Stimulated activated CD4-positive, alpha-beta T cell treated with anti-CD3 and anti-CD28 coated beads, Interleukin-4, amount 100 ng/mL, for 24 hours (primary cell): Measurements from ENCODE around the gene APOA1.

Experiments
- DNase-seq: peaks from one replicate; pipeline ENCODE4 v3.0.0-alpha.2; 2020

The APOA1 gene

GRCh38 chr11:116837231-116838091, at the start of gene APOA1:
Gene APOA1, minus strand, starts transcription at chr11:116837622. Its CDS starts 235 bp downstream, at chr11:116837387.
- DNase-seq: no peak

- no peak for DNase-seq
Measured at GRCh38 chr11:116885951-116886655, 48.7 kb upstream of the APOA1 start.

GRCh38 chr11:116882386-116882785, 45.0 kb upstream of the APOA1 start:
- peak; percentile 13 for DNase-seq

GRCh38 chr11:116881143-116881542, 43.7 kb upstream of the APOA1 start:
- DNase-seq: no peak

- peak; percentile 31 for DNase-seq
Measured at GRCh38 chr11:116879800-116880625, 42.6 kb upstream of the APOA1 start.

GRCh38 chr11:116876656-116877055, 39.2 kb upstream of the APOA1 start:
- no peak for DNase-seq

- DNase-seq: no peak
Measured at GRCh38 chr11:116875194-116875593, 37.8 kb upstream of the APOA1 start.

GRCh38 chr11:116874251-116874650, 36.8 kb upstream of the APOA1 start:
- DNase-seq: no peak

- DNase-seq: no peak
Measured at GRCh38 chr11:116873381-116873780, 36.0 kb upstream of the APOA1 start.

- no peak for DNase-seq
Measured at GRCh38 chr11:116871248-116871647, 33.8 kb upstream of the APOA1 start.

GRCh38 chr11:116870054-116870453, 32.6 kb upstream of the APOA1 start:
- no peak for DNase-seq

GRCh38 chr11:116869610-116870009, 32.2 kb upstream of the APOA1 start:
- no peak for DNase-seq

GRCh38 chr11:116868066-116868465, 30.6 kb upstream of the APOA1 start:
- DNase-seq: no peak

GRCh38 chr11:116867619-116868018, 30.2 kb upstream of the APOA1 start:
- no peak for DNase-seq

GRCh38 chr11:116866804-116867455, 29.5 kb upstream of the APOA1 start:
- no peak for DNase-seq

GRCh38 chr11:116865696-116866095, 28.3 kb upstream of the APOA1 start:
- DNase-seq: no peak

GRCh38 chr11:116864531-116864930, 27.1 kb upstream of the APOA1 start:
- no peak for DNase-seq

GRCh38 chr11:116862951-116863350, 25.5 kb upstream of the APOA1 start:
- DNase-seq: no peak

- DNase-seq: no peak
Measured at GRCh38 chr11:116862185-116862584, 24.8 kb upstream of the APOA1 start.

- no peak for DNase-seq
Measured at GRCh38 chr11:116861539-116861938, 24.1 kb upstream of the APOA1 start.

GRCh38 chr11:116860303-116860702, 22.9 kb upstream of the APOA1 start:
- no peak for DNase-seq

GRCh38 chr11:116859175-116859574, 21.8 kb upstream of the APOA1 start:
- DNase-seq: no peak

- no peak for DNase-seq
Measured at GRCh38 chr11:116857936-116858335, 20.5 kb upstream of the APOA1 start.
